Activated CD8-positive, alpha-beta T cell treated with anti-CD3 and anti-CD28 coated beads, Interleukin-2, amount 10 ng/mL, durations not matched to agents 7 days and 5 days (primary cell): Measurements from ENCODE around the gene SCN2B. TPM values are rescaled to one million over a fixed set of nuclear protein-coding genes. Genes with fewer than 3 reads are reported as not detected.
A peak's percentile ranks its signal among the peaks of the same experiment; 100 is the strongest.

Source experiments
- ATAC-seq: fragments of 150-1000 bp; cut with Tn5 transposase; one replicate; pipeline ENCODE4 v1.10.0; 2021; ENCODE audit warnings: moderate library complexity
- CTCF ChIA-PET: fragments of 350-600 bp; sonication (Branson Sonifier 250); formaldehyde crosslinking; loops from one replicate; lab custom pipeline; 2021; ENCODE audit warnings: antibody characterized with exemption; lab: Charles Lee
- POLR2A ChIA-PET: fragments of 350-600 bp; sonication (Branson Sonifier 250); formaldehyde crosslinking; loops from one replicate; lab custom pipeline; 2021; ENCODE audit warnings: antibody characterized with exemption; lab: Charles Lee
- DNase-seq: peaks from one replicate; pipeline ENCODE4 v3.0.0-alpha.2; 2020
- H3K27ac Mint-ChIP-seq: one replicate; pipeline ENCODE4 v1.8.0; 2021; ENCODE audit warnings: mild to moderate bottlenecking, mixed read lengths
- H3K27me3 Mint-ChIP-seq: one replicate; pipeline ENCODE4 v1.8.0; 2021; ENCODE audit warnings: low read depth, mixed read lengths
- H3K36me3 Mint-ChIP-seq: one replicate; pipeline ENCODE4 v1.8.0; 2021; ENCODE audit warnings: low read depth, mixed read lengths
- H3K4me1 Mint-ChIP-seq: one replicate; pipeline ENCODE4 v1.8.0; 2021; ENCODE audit warnings: low read depth, mixed read lengths
- H3K4me3 Mint-ChIP-seq: one replicate; pipeline ENCODE4 v1.8.0; 2021; ENCODE audit warnings: mild to moderate bottlenecking, mixed read lengths
- H3K9me3 Mint-ChIP-seq: one replicate; pipeline ENCODE4 v1.8.0; 2022; ENCODE audit warnings: mixed read lengths; ENCODE audit not compliant: insufficient read depth
- total RNA-seq, 2 experiments: library from RNA; stranded (reverse); gene quantifications; one replicate each; pipeline ENCODE4 v1.2.3, GENCODE V29; 2021

Gene SCN2B
- total RNA-seq, 2 experiments from 2014 or later = not detected

- POLR2A ChIA-PET = no interaction called here
These were observed 1.1 kb downstream of the SCN2B start for GRCh38 chr11:118175031-118175992.

GRCh38 chr11:118174006-118174567 is 2.4 kb downstream of the SCN2B start:
- Mint-ChIP-seq H3K4me1 (peaks cover 10% of the 10 kb centered on the region), H3K9me3 (no peaks in the 10 kb centered on the region), H3K27me3 (peaks cover 18% of the 10 kb centered on the region), H3K4me3 (no peak overlapping the region), H3K27ac (no peak overlapping the region), H3K36me3 (no peaks in the 10 kb centered on the region)
- ChIA-PET POLR2A (no interaction called here), CTCF (interaction anchor here (4.5 kb wide), 1 partner anchor 17 kb away, joined by 83 read pairs; no protein-coding TSS in a partner anchor)
- ATAC-seq = no peak
- DNase-seq = no peak

More at GRCh38 chr11:118175031-118175992, 1.1 kb downstream of the SCN2B start:
- DNase-seq (no peak), ATAC-seq (no peak)
- no peak overlapping the region for H3K27ac Mint-ChIP-seq
- no peaks in the 10 kb centered on the region for H3K9me3 Mint-ChIP-seq
- peaks cover 10% of the 10 kb centered on the region for H3K4me1 Mint-ChIP-seq
- no peaks in the 10 kb centered on the region for H3K36me3 Mint-ChIP-seq
- H3K4me3 Mint-ChIP-seq = no peak overlapping the region
- peaks cover 15% of the 10 kb centered on the region for H3K27me3 Mint-ChIP-seq
- CTCF ChIA-PET = no interaction called here

GRCh38 chr11:118172356-118172755 is 4.1 kb downstream of the SCN2B start:
- no peaks in the 10 kb centered on the region for H3K36me3 Mint-ChIP-seq
- CTCF ChIA-PET = interaction anchor here (0.6 to 4.6 kb wide), 46 partner anchors 8 to 716 kb away, joined by 3 to 100 read pairs (median 4); no protein-coding TSS in a partner anchor
- H3K27ac Mint-ChIP-seq = no peak overlapping the region

GRCh38 chr11:118171269-118172062 is 5.0 kb downstream of the SCN2B start:
- H3K4me1 Mint-ChIP-seq = peaks cover 10% of the 10 kb centered on the region
- H3K27ac Mint-ChIP-seq = no peak overlapping the region
- H3K27me3 Mint-ChIP-seq = peaks cover 16% of the 10 kb centered on the region
- DNase-seq = peak; percentile 82
- POLR2A ChIA-PET = interaction anchor here (0.9 kb wide), 1 partner anchor 15 kb away, joined by 4 read pairs; no protein-coding TSS in a partner anchor
- peak; percentile 90 for ATAC-seq
- no peaks in the 10 kb centered on the region for H3K9me3 Mint-ChIP-seq
- CTCF ChIA-PET = interaction anchor here (0.6 to 4.6 kb wide), 67 partner anchors 8 to 715 kb away, joined by 3 to 100 read pairs (median 4); partner anchors contain the start of gene SCN4B
- H3K4me3 Mint-ChIP-seq = no peak overlapping the region
- H3K36me3 Mint-ChIP-seq = no peaks in the 10 kb centered on the region

More at GRCh38 chr11:118172356-118172755, 4.1 kb downstream of the SCN2B start:
- DNase-seq = no peak
- ATAC-seq = no peak
- POLR2A ChIA-PET = no interaction called here
- no peak overlapping the region for H3K4me3 Mint-ChIP-seq
- peaks cover 20% of the 10 kb centered on the region for H3K27me3 Mint-ChIP-seq
- peaks cover 10% of the 10 kb centered on the region for H3K4me1 Mint-ChIP-seq
- H3K9me3 Mint-ChIP-seq = no peaks in the 10 kb centered on the region

GRCh38 chr11:118170882-118171268 is 5.6 kb downstream of the SCN2B start:
- peaks cover 10% of the 10 kb centered on the region for H3K4me1 Mint-ChIP-seq
- POLR2A ChIA-PET = interaction anchor here (0.9 kb wide), 1 partner anchor 14 kb away, joined by 4 read pairs; no protein-coding TSS in a partner anchor

GRCh38 chr11:118170231-118170630 is 6.2 kb downstream of the SCN2B start:
- Mint-ChIP-seq H3K4me3 (no peak overlapping the region), H3K27ac (no peak overlapping the region), H3K27me3 (peaks cover 7% of the 10 kb centered on the region), H3K36me3 (no peaks in the 10 kb centered on the region), H3K9me3 (no peaks in the 10 kb centered on the region), H3K4me1 (peaks cover 6% of the 10 kb centered on the region)
- ATAC-seq = no peak
- no peak for DNase-seq
- CTCF ChIA-PET = interaction anchor here (0.6 to 4.6 kb wide), 7 partner anchors 11 to 134 kb away, joined by 3 to 100 read pairs (median 26); partner anchors contain the start of gene CD3E
- POLR2A ChIA-PET = no interaction called here

More at GRCh38 chr11:118170882-118171268, 5.6 kb downstream of the SCN2B start:
- ATAC-seq (no peak), DNase-seq (no peak)
- CTCF ChIA-PET = interaction anchor here (0.7 to 4.6 kb wide), 48 partner anchors 10 to 441 kb away, joined by 3 to 100 read pairs (median 5); partner anchors contain the start of gene SCN4B
- Mint-ChIP-seq H3K9me3 (no peaks in the 10 kb centered on the region), H3K27ac (no peak overlapping the region), H3K36me3 (no peaks in the 10 kb centered on the region), H3K4me3 (no peak overlapping the region), H3K27me3 (peaks cover 10% of the 10 kb centered on the region)

GRCh38 chr11:118169300-118170140 is 6.9 kb downstream of the SCN2B start:
- ATAC-seq (no peak), DNase-seq (no peak)
- Mint-ChIP-seq H3K4me3 (no peak overlapping the region), H3K36me3 (no peaks in the 10 kb centered on the region), H3K4me1 (peaks cover 6% of the 10 kb centered on the region), H3K9me3 (no peaks in the 10 kb centered on the region), H3K27ac (no peak overlapping the region), H3K27me3 (peaks cover 9% of the 10 kb centered on the region)
- ChIA-PET CTCF (interaction anchor here (0.9 to 4.6 kb wide), 5 partner anchors 11 to 135 kb away, joined by 3 to 100 read pairs (median 44); partner anchors contain the start of gene CD3E), POLR2A (no interaction called here)

- H3K4me3 Mint-ChIP-seq = no peak overlapping the region
- ChIA-PET POLR2A (no interaction called here), CTCF (interaction anchor here (0.5 to 4.6 kb wide), 2 partner anchors 23 to 742 kb away, joined by 3 to 100 read pairs; no protein-coding TSS in a partner anchor)
- H3K27me3 Mint-ChIP-seq = peaks cover 11% of the 10 kb centered on the region
- H3K27ac Mint-ChIP-seq = no peak overlapping the region
- peaks cover 6% of the 10 kb centered on the region for H3K4me1 Mint-ChIP-seq
- no peaks in the 10 kb centered on the region for H3K9me3 Mint-ChIP-seq
- no peaks in the 10 kb centered on the region for H3K36me3 Mint-ChIP-seq
- DNase-seq = no peak
- ATAC-seq = no peak
These were observed 7.7 kb downstream of the SCN2B start for GRCh38 chr11:118168751-118169150.

GRCh38 chr11:118168316-118168715 is 8.1 kb downstream of the SCN2B start:
- no peak for DNase-seq
- ChIA-PET POLR2A (no interaction called here), CTCF (interaction anchor here (1.3 to 4.6 kb wide), 2 partner anchors 22 to 89 kb away, joined by 3 to 100 read pairs; no protein-coding TSS in a partner anchor)
- H3K27me3 Mint-ChIP-seq = peaks cover 15% of the 10 kb centered on the region
- H3K9me3 Mint-ChIP-seq = no peaks in the 10 kb centered on the region
- no peak overlapping the region for H3K4me3 Mint-ChIP-seq
- no peak for ATAC-seq
- no peak overlapping the region for H3K27ac Mint-ChIP-seq
- H3K4me1 Mint-ChIP-seq = peaks cover 6% of the 10 kb centered on the region
- H3K36me3 Mint-ChIP-seq = no peaks in the 10 kb centered on the region

GRCh38 chr11:118167906-118168305 is 8.5 kb downstream of the SCN2B start:
- Mint-ChIP-seq H3K4me3 (no peak overlapping the region), H3K36me3 (no peaks in the 10 kb centered on the region), H3K27ac (no peak overlapping the region), H3K9me3 (no peaks in the 10 kb centered on the region), H3K27me3 (peaks cover 18% of the 10 kb centered on the region), H3K4me1 (peaks cover 6% of the 10 kb centered on the region)
- ATAC-seq (no peak), DNase-seq (no peak)
- ChIA-PET POLR2A (interaction anchor here (0.8 kb wide), 1 partner anchor 30 kb away, joined by 3 read pairs; no protein-coding TSS in a partner anchor), CTCF (interaction anchor here (1.3 kb wide), 1 partner anchor 89 kb away, joined by 3 read pairs; no protein-coding TSS in a partner anchor)
